ENCODE results near the gene C19orf81. TPM values are rescaled to one million over a fixed set of nuclear protein-coding genes. Genes with fewer than 3 reads are reported as not detected.

C19orf81 gene
- total and polyA plus RNA-seq, 2 of the 4 experiments (the other 2 are of a cell fraction) = 0.31 TPM; not detected in 1

- H2AFZ ChIP-seq (replicated peaks; ENCODE audit: low read length, poor library complexity) = no peak overlapping the region
- H3K14ac ChIP-seq (replicated peaks; ENCODE audit: low read depth, low read length) = no peak overlapping the region
- no peaks in the 10 kb centered on the region for H4K20me1 ChIP-seq (ENCODE audit: insufficient read depth, low read length)
- DNase-seq (no peak), ATAC-seq (ENCODE audit: low read depth) (no peak)
- no peak overlapping the region for H2BK120ac ChIP-seq (ENCODE audit: low read depth, low read length)
- H3K27ac ChIP-seq (ENCODE audit: insufficient read depth, low read length) = no peak overlapping the region
- no peak overlapping the region for H2BK5ac ChIP-seq (ENCODE audit: low read depth, low read length, poor library complexity, severe bottlenecking)
- POLR2A ChIA-PET (ENCODE audit: unreplicated experiment) = no interaction called here
- no TSS peak for BruUV-seq (replicated peaks)
- no peaks in the 10 kb centered on the region for H3K9me3 ChIP-seq (ENCODE audit: control insufficient read depth, insufficient read depth, low read length)
- CTCF ChIA-PET = no interaction called here
- dilution Hi-C loops (cut with HindIII; ENCODE audit: low sequenced_read_pairs, unreplicated experiment) = no loop called here
- H3K27me3 ChIP-seq (ENCODE audit: control insufficient read depth, insufficient read depth, low read length) = peaks cover 7% of the 10 kb centered on the region
- H3K4me2 ChIP-seq (ENCODE audit: low read depth, low read length) = no peak overlapping the region
- H3K9ac ChIP-seq (ENCODE audit: low read depth, low read length) = no peak overlapping the region
- intact Hi-C loops (cut with micrococcal nuclease) = no loop called here
- no peak overlapping the region for H3K18ac ChIP-seq (ENCODE audit: low read depth, low read length)
- H4K5ac ChIP-seq (ENCODE audit: low read depth, low read length) = no peak overlapping the region
- no peaks in the 10 kb centered on the region for H3K9me1 ChIP-seq (ENCODE audit: insufficient read depth, low read length)
- no peaks in the 10 kb centered on the region for H3K79me1 ChIP-seq (ENCODE audit: low read depth in 1 of 2, low read length in 2 of 2)
- H3K36me3 ChIP-seq (ENCODE audit: control insufficient read depth, insufficient read depth, low read length) = no peaks in the 10 kb centered on the region
- H3K56ac ChIP-seq (ENCODE audit: extremely low read depth, insufficient read depth, low read length) = no peak overlapping the region
- in situ Hi-C loops (cut with MboI; ENCODE audit: low sequenced_read_pairs) = no loop called here
- H2AK5ac ChIP-seq (ENCODE audit: low read depth, low read length) = no peak overlapping the region
- no peak overlapping the region for H2AK9ac ChIP-seq (replicated peaks; ENCODE audit: low read depth, low read length, poor library complexity)
- H3K4me3 ChIP-seq (ENCODE audit: insufficient read depth, low read depth, low read length) = no peak overlapping the region
- H3K23ac ChIP-seq (ENCODE audit: low read depth, low read length) = no peak overlapping the region
- no peak overlapping the region for H2BK15ac ChIP-seq (ENCODE audit: low read depth, low read length)
- H3K4ac ChIP-seq (ENCODE audit: low read depth, low read length) = no peak overlapping the region
- TF ChIP-seq BHLHE40 (IDR thresholded peaks at IDR 0.05; ENCODE audit: low read depth, low read length) (no peak), POLR2A (IDR thresholded peaks at IDR 0.05; ENCODE audit: low read depth, low read length) (no peak), MAZ (IDR thresholded peaks at IDR 0.05; ENCODE audit: borderline replicate concordance, low read depth, low read length) (no peak), CHD1 (IDR thresholded peaks at IDR 0.05; ENCODE audit: low read depth, low read length) (no peak), CTCF (conservative IDR thresholded peaks at IDR 0.05; ENCODE audit: low read depth, low read length) (no peak), ELK1 (IDR thresholded peaks at IDR 0.05; ENCODE audit: borderline replicate concordance, low read depth, low read length) (no peak), RAD21 (IDR thresholded peaks at IDR 0.05; ENCODE audit: low read length) (no peak), SMC3 (IDR thresholded peaks at IDR 0.05; ENCODE audit: low read depth, low read length) (no peak)
- WGBS, 2 experiments (ENCODE audit: extremely low coverage in 2 of 2, insufficient read length in 1 of 2) = no CpG with 5 or more reads among the region's 2 CpGs
- H3K4me1 ChIP-seq (ENCODE audit: control insufficient read depth, insufficient read depth, low read length) = no peaks in the 10 kb centered on the region
- H4K8ac ChIP-seq (ENCODE audit: low read depth in 2 of 2, low read length in 2 of 2) = no peak overlapping the region
- no peak overlapping the region for H4K91ac ChIP-seq (ENCODE audit: insufficient read depth, low read depth, low read length)
- H2BK20ac ChIP-seq (ENCODE audit: low read depth, low read length) = no peak overlapping the region
Measured at GRCh38 chr19:50651174-50651573, 1.9 kb downstream of the C19orf81 start.
